Renal cortex interstitium (tissue), 15 donors: ENCODE data around the gene OR3A3. TPM values are rescaled to one million over a fixed set of nuclear protein-coding genes. Genes with fewer than 3 reads are reported as not detected.
"Not testable (repeated sequence)": the region's sequence is repeated elsewhere in the genome, so short reads cannot be mapped to it uniquely, and the experiment has no call there.

Experiments used
- DNase-seq, 11 donors: peaks; one replicate each; pipeline ENCODE4 v3.0.0-alpha.2; 2013; ENCODE audit warnings: low read depth in 9 of 11, low spot score in 4 of 11; ENCODE audit errors: extremely low read depth in 1 of 11
- long read RNA-seq, 16 experiments: transcript quantifications; one replicate each; lab custom pipeline, GENCODE V29; 2026
- polyA plus RNA-seq, 3 donors: library from polyadenylated mRNA; unstranded; fragments of 120-200 nt; gene quantifications; one replicate each; pipeline ENCODE4 v1.2.1, GENCODE V29; 2013; ENCODE audit not compliant: insufficient read length in 3 of 3

The OR3A3 gene
- under 1 TPM; 0.06 to 0.11 (median 0.06) TPM for polyA plus RNA-seq
- long read RNA-seq, donor 1 = 0 reads
- long read RNA-seq, donor 2 = 0 reads
- long read RNA-seq, donor 3 = 0 reads
- long read RNA-seq, donor 4 = 0 reads
- long read RNA-seq, donor 5 = 0 reads
- long read RNA-seq, donor 6 = 0 reads
- long read RNA-seq, donor 7 = 0 reads
- long read RNA-seq, donor 8 = 0 reads
- long read RNA-seq, donor 9 = 0 reads
- long read RNA-seq, donor 10 = 0 reads
- long read RNA-seq, donor 11 = 0 reads
- long read RNA-seq, donor 12 = 0 reads
- long read RNA-seq, donor 13 = 0 reads
- long read RNA-seq, donor 14 = 0 reads
- long read RNA-seq, donor 15 = 0 reads
- long read RNA-seq, donor 16 = 0 reads

GRCh38 chr17:3411070-3411469 is at the start of gene OR3A3:
TSS of gene OR3A3 (plus strand) at chr17:3411370.
- DNase-seq = no peak

GRCh38 chr17:3371167-3371566 is 40.0 kb upstream of the OR3A3 start:
- not testable (repeated sequence) for DNase-seq

GRCh38 chr17:3378321-3378720 is 32.8 kb upstream of the OR3A3 start:
- DNase-seq = no peak

- DNase-seq = no peak
Measured at GRCh38 chr17:3381957-3382356, 29.2 kb upstream of the OR3A3 start.

- DNase-seq = peak in 1 of 11 donors; percentile 22
Measured at GRCh38 chr17:3385869-3386816, 25.0 kb upstream of the OR3A3 start, which contains the start of gene OR3A2. TSS of gene OR3A2 (minus strand) at chr17:3386308.

- DNase-seq = no peak
Measured at GRCh38 chr17:3389791-3390190, 21.4 kb upstream of the OR3A3 start.

- peak in 1 of 11 donors; percentile 15 for DNase-seq
Measured at GRCh38 chr17:3397801-3398200, 13.4 kb upstream of the OR3A3 start.

GRCh38 chr17:3398310-3398709 is 12.9 kb upstream of the OR3A3 start, which contains the start of gene OR1E1:
TSS of gene OR1E1 (minus strand) at chr17:3398410. CDS start at chr17:3398410, 0 bp downstream.
- DNase-seq = no peak

GRCh38 chr17:3400055-3400454 is 11.1 kb upstream of the OR3A3 start:
- DNase-seq = no peak

- DNase-seq = no peak
Measured at GRCh38 chr17:3401786-3402185, 9.4 kb upstream of the OR3A3 start.

GRCh38 chr17:3403856-3404255 is 7.3 kb upstream of the OR3A3 start:
- DNase-seq = not testable (repeated sequence)

GRCh38 chr17:3412216-3412615 is 1.0 kb downstream of the OR3A3 start:
- DNase-seq = not testable (repeated sequence)

GRCh38 chr17:3415610-3416009 is 4.4 kb downstream of the OR3A3 start:
- peak in 2 of 11 donors; percentile 2 to 8 for DNase-seq

GRCh38 chr17:3418222-3418621 is 7.1 kb downstream of the OR3A3 start:
- no peak for DNase-seq

GRCh38 chr17:3433215-3433614 is 22.0 kb downstream of the OR3A3 start:
- DNase-seq = peak in 2 of 11 donors; percentile 4

GRCh38 chr17:3433741-3434140 is 22.6 kb downstream of the OR3A3 start, which contains the start of gene OR1E2:
TSS of gene OR1E2 (minus strand) at chr17:3433841. CDS start at chr17:3433841, 0 bp downstream.
- no peak for DNase-seq

GRCh38 chr17:3438368-3438767 is 27.2 kb downstream of the OR3A3 start:
- DNase-seq = no peak

GRCh38 chr17:3440451-3440850 is 29.3 kb downstream of the OR3A3 start:
- no peak for DNase-seq

- no peak for DNase-seq
Measured at GRCh38 chr17:3447625-3448024, 36.5 kb downstream of the OR3A3 start.
